Stimulated activated CD4-positive, alpha-beta T cell treated with anti-CD3 and anti-CD28 coated beads, Interleukin-1b, Interleukin-23, amount 100 ng/mL, for 4 hours (primary cell): ENCODE measurements around the gene SND1.

Experiments
- DNase-seq, 2 donors: peaks; one replicate each; pipeline ENCODE4 v3.0.0-alpha.2; 2020; ENCODE audit warnings: low read depth in 2 of 2

SND1 gene

GRCh38 chr7:128037081-128037480 lies 385.1 kb downstream of the SND1 start:
- DNase-seq = no peak

- DNase-seq = no peak
Observed at GRCh38 chr7:128037880-128038619, 386.1 kb downstream of the SND1 start.

GRCh38 chr7:128039544-128039953 lies 387.6 kb downstream of the SND1 start:
- no peak for DNase-seq

GRCh38 chr7:128040205-128040604 lies 388.2 kb downstream of the SND1 start:
- DNase-seq = no peak

GRCh38 chr7:128041203-128041602 lies 389.2 kb downstream of the SND1 start:
- DNase-seq = no peak

GRCh38 chr7:128042012-128042411 lies 390.0 kb downstream of the SND1 start:
- no peak for DNase-seq

- no peak for DNase-seq
Observed at GRCh38 chr7:128044064-128044463, 392.1 kb downstream of the SND1 start.

- no peak for DNase-seq
Observed at GRCh38 chr7:128045158-128045557, 393.2 kb downstream of the SND1 start.

GRCh38 chr7:128045766-128046165 lies 393.8 kb downstream of the SND1 start:
- DNase-seq = no peak

- DNase-seq = no peak
Observed at GRCh38 chr7:128052404-128052803, 400.4 kb downstream of the SND1 start.

GRCh38 chr7:128053023-128053422 lies 401.0 kb downstream of the SND1 start:
- DNase-seq = no peak

GRCh38 chr7:128053991-128054390 lies 402.0 kb downstream of the SND1 start:
- no peak for DNase-seq

- no peak for DNase-seq
Observed at GRCh38 chr7:128054511-128054910, 402.5 kb downstream of the SND1 start.

GRCh38 chr7:128055637-128056036 lies 403.6 kb downstream of the SND1 start:
- DNase-seq = no peak

GRCh38 chr7:128056901-128057300 lies 404.9 kb downstream of the SND1 start:
- no peak for DNase-seq

- DNase-seq = no peak
Observed at GRCh38 chr7:128057909-128058308, 405.9 kb downstream of the SND1 start.

- no peak for DNase-seq
Observed at GRCh38 chr7:128059143-128059988, 407.4 kb downstream of the SND1 start.

- DNase-seq = no peak
Observed at GRCh38 chr7:128060018-128060417, 408.0 kb downstream of the SND1 start.

GRCh38 chr7:128063088-128063487 lies 411.1 kb downstream of the SND1 start:
- DNase-seq = no peak

GRCh38 chr7:128065872-128066271 lies 413.9 kb downstream of the SND1 start:
- DNase-seq = no peak

GRCh38 chr7:128066395-128066794 lies 414.4 kb downstream of the SND1 start:
- no peak for DNase-seq

- no peak for DNase-seq
Observed at GRCh38 chr7:128066858-128067257, 414.9 kb downstream of the SND1 start.

GRCh38 chr7:128067983-128068382 lies 416.0 kb downstream of the SND1 start:
- no peak for DNase-seq
